ENCODE results near the gene KRTAP10-11. TPM values are rescaled to one million over a fixed set of nuclear protein-coding genes. Genes with fewer than 3 reads are reported as not detected.

The KRTAP10-11 gene
- total and polyA plus RNA-seq, 2 of the 8 experiments (the other 6 are each of a cell fraction or from before 2014, with no cell fraction given), result not detected

DNA sequence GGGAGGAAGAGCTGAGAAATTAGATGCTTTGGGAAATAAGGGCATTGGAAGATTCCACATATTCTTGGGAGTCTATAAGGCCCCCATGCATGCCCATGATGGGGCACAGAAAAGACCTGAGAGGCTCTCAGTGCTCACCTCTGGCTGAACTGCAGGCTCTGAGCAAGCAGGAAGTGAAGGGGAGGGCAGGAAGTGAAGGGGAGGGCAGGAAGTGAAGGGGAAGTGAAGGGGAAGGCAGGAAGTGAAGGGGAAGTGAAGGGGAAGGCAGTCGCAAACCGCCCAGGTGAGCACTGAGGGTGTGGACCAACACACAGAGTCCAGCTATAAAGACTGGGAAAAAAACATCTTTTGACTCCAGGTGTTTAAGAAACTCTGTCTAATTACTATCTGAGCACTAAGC lies 15.8 kb upstream of the KRTAP10-11 start (continued):
- TF ChIP-seq, protein P1, sequence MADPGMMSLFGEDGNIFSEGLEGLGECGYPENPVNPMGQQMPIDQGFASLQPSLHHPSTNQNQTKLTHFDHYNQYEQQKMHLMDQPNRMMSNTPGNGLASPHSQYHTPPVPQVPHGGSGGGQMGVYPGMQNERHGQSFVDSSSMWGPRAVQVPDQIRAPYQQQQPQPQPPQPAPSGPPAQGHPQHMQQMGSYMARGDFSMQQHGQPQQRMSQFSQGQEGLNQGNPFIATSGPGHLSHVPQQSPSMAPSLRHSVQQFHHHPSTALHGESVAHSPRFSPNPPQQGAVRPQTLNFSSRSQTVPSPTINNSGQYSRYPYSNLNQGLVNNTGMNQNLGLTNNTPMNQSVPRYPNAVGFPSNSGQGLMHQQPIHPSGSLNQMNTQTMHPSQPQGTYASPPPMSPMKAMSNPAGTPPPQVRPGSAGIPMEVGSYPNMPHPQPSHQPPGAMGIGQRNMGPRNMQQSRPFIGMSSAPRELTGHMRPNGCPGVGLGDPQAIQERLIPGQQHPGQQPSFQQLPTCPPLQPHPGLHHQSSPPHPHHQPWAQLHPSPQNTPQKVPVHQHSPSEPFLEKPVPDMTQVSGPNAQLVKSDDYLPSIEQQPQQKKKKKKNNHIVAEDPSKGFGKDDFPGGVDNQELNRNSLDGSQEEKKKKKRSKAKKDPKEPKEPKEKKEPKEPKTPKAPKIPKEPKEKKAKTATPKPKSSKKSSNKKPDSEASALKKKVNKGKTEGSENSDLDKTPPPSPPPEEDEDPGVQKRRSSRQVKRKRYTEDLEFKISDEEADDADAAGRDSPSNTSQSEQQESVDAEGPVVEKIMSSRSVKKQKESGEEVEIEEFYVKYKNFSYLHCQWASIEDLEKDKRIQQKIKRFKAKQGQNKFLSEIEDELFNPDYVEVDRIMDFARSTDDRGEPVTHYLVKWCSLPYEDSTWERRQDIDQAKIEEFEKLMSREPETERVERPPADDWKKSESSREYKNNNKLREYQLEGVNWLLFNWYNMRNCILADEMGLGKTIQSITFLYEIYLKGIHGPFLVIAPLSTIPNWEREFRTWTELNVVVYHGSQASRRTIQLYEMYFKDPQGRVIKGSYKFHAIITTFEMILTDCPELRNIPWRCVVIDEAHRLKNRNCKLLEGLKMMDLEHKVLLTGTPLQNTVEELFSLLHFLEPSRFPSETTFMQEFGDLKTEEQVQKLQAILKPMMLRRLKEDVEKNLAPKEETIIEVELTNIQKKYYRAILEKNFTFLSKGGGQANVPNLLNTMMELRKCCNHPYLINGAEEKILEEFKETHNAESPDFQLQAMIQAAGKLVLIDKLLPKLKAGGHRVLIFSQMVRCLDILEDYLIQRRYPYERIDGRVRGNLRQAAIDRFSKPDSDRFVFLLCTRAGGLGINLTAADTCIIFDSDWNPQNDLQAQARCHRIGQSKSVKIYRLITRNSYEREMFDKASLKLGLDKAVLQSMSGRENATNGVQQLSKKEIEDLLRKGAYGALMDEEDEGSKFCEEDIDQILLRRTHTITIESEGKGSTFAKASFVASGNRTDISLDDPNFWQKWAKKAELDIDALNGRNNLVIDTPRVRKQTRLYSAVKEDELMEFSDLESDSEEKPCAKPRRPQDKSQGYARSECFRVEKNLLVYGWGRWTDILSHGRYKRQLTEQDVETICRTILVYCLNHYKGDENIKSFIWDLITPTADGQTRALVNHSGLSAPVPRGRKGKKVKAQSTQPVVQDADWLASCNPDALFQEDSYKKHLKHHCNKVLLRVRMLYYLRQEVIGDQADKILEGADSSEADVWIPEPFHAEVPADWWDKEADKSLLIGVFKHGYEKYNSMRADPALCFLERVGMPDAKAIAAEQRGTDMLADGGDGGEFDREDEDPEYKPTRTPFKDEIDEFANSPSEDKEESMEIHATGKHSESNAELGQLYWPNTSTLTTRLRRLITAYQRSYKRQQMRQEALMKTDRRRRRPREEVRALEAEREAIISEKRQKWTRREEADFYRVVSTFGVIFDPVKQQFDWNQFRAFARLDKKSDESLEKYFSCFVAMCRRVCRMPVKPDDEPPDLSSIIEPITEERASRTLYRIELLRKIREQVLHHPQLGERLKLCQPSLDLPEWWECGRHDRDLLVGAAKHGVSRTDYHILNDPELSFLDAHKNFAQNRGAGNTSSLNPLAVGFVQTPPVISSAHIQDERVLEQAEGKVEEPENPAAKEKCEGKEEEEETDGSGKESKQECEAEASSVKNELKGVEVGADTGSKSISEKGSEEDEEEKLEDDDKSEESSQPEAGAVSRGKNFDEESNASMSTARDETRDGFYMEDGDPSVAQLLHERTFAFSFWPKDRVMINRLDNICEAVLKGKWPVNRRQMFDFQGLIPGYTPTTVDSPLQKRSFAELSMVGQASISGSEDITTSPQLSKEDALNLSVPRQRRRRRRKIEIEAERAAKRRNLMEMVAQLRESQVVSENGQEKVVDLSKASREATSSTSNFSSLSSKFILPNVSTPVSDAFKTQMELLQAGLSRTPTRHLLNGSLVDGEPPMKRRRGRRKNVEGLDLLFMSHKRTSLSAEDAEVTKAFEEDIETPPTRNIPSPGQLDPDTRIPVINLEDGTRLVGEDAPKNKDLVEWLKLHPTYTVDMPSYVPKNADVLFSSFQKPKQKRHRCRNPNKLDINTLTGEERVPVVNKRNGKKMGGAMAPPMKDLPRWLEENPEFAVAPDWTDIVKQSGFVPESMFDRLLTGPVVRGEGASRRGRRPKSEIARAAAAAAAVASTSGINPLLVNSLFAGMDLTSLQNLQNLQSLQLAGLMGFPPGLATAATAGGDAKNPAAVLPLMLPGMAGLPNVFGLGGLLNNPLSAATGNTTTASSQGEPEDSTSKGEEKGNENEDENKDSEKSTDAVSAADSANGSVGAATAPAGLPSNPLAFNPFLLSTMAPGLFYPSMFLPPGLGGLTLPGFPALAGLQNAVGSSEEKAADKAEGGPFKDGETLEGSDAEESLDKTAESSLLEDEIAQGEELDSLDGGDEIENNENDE (IDR thresholded peaks at IDR 0.05; ENCODE audit: insufficient replicate concordance, low read length), result no peak
- TF ChIP-seq POLR2AphosphoS5 (IDR thresholded peaks at IDR 0.05; ENCODE audit: low read depth, low read length), result no peak
- TF ChIP-seq YY1 (IDR thresholded peaks at IDR 0.05; ENCODE audit: low read depth, low read length), result no peak
- no peak for TF ChIP-seq PHF8 (conservative IDR thresholded peaks at IDR 0.05; ENCODE audit: low read depth, low read length)
- TF ChIP-seq HDAC2 (IDR thresholded peaks at IDR 0.05; ENCODE audit: borderline replicate concordance in 1 of 2, low read depth in 2 of 2, low read length in 2 of 2), result no peak
- no peak for TF ChIP-seq JUND (IDR thresholded peaks at IDR 0.05; ENCODE audit: low read length)
